Stimulated activated CD4-positive, alpha-beta T cell treated with anti-CD3 and anti-CD28 coated beads, Interleukin-2, amount 100 ng/mL, for 48 hours (primary cell): ENCODE measurements around the gene GGTLC3.
"Not testable (repeated sequence)": the region's sequence is repeated elsewhere in the genome, so short reads cannot be mapped to it uniquely, and the experiment has no call there.

Source experiments
- DNase-seq, 2 donors: peaks; one replicate each; pipeline ENCODE4 v3.0.0-alpha.2; 2020

Gene GGTLC3

DNA sequence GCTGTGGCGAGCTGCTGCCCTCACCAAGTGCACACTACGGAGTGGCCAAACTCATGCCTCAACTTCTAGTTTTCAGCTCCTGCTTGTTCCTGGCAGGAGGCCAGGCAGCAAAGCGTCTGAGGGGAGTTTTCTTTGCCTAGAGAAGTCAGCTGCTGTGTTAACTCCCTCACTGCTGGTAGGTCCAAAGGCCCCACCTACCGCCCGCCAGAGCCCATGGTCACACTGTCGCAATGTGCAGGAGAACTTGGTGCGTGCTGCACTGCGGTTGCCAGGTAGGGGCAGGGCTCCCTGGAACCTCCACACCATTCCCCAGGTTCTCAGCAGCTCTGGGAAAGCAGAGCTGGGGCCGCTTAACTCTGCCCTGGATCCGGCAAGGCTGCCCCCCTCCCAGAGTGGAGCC lies 5.6 kb downstream of the GGTLC3 start:
- DNase-seq: not testable (repeated sequence)

DNA sequence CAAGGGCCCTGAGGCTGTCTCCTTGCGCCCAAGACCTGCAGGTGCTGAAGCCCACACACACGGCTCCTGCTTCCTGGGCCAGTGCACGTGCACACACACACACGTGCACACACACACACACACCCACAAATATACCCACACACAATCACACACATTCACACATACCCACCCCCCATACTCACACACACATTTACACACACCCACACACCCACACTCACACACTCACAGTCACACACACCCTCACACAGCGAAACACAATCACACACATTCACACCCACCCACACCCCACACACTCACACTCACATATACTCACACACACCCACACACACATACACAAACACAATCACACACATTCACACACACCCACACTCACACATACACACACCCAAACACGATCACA lies 6.6 kb downstream of the GGTLC3 start:
- not testable (repeated sequence) for DNase-seq

DNA sequence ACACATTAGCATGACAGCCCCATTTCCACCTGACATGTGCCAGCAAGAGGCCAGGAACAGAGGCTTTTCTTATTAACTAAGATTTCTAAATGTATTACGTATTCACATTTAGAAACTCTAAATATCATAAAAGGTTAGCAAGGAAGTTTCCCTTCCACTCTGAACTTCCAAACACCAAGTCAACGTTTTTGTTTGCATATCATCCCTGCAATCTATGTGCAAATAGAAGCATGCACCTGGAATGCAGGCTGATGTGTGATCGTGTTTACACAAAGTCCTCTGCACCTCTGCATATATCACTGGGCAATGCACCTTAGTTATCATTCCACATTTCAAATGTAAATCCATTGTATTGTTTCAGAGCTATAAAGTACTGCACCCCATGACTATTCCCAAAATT lies 21.7 kb downstream of the GGTLC3 start:
- DNase-seq: not testable (repeated sequence)
